Endothelial cell of umbilical vein (primary cell): Measurements from ENCODE around the gene KIF9.

ENCODE experiments used
- CTCF ChIP-seq, 2 donors: IDR thresholded peaks; 1 replicate in 1 of 2; 2 replicates in 1 of 2; pipeline ENCODE4 v1.5.1; 2011; ENCODE audit warnings: low read length in 2 of 2, mild to moderate bottlenecking in 2 of 2, moderate library complexity in 2 of 2, control low read depth in 1 of 2, inconsistent platforms in 1 of 2, low read depth in 1 of 2; ENCODE audit not compliant: insufficient read depth in 1 of 2; ENCODE audit errors: extremely low read depth in 1 of 2
- EZH2 ChIP-seq: IDR thresholded peaks from 2 replicates; pipeline ENCODE4 v1.6.1; 2012; ENCODE audit warnings: borderline replicate concordance, low read depth, mild to moderate bottlenecking, moderate library complexity, low read length, inconsistent platforms; ENCODE audit not compliant: severe bottlenecking
- JUN ChIP-seq: IDR thresholded peaks from 2 replicates; pipeline ENCODE4 v1.6.1; 2011; ENCODE audit warnings: borderline replicate concordance, low read depth; ENCODE audit not compliant: insufficient read length, insufficient read depth
- MYC ChIP-seq: IDR thresholded peaks from one replicate; pipeline ENCODE4 v1.6.1; 2011; ENCODE audit warnings: mild to moderate bottlenecking, low read depth, low read length
- POLR2A ChIP-seq: IDR thresholded peaks from 2 replicates; pipeline ENCODE4 v1.6.1; 2012; ENCODE audit warnings: low read depth, mild to moderate bottlenecking, control low read depth, low read length

GRCh38 chr3:47296562-47297302 lies 14.1 kb upstream of the KIF9 start:
- TF ChIP-seq CTCF (IDR thresholded peaks at IDR 0.05; ENCODE audit: extremely low read depth in 1 of 2, insufficient read depth in 1 of 2, low read depth in 1 of 2, low read length in 2 of 2) = no peak
- no peak for TF ChIP-seq EZH2
- TF ChIP-seq MYC = no peak
- no peak for TF ChIP-seq JUN
- TF ChIP-seq POLR2A = no peak
